WTC11 (cell line): ENCODE data around the gene ANKRD28. TPM values are rescaled to one million over a fixed set of nuclear protein-coding genes. Genes with fewer than 3 reads are reported as not detected.

Experiments used
- ATAC-seq: fragments of 200-7000 bp; cut with Tn5 transposase; 2 replicates; pipeline ENCODE4 v1.10.0; 2021; ENCODE audit warnings: mild to moderate bottlenecking, moderate library complexity
- CTCF ChIA-PET: fragments of 300-600 bp; sonication (Branson Sonifier 250); formaldehyde crosslinking; loops from one replicate; lab custom pipeline; 2021; ENCODE audit warnings: antibody characterized with exemption; lab: Charles Lee
- POLR2A ChIA-PET: fragments of 350-600 bp; sonication (Branson Sonifier 250); formaldehyde crosslinking; loops from one replicate; lab custom pipeline; 2021; ENCODE audit warnings: antibody characterized with exemption; lab: Charles Lee
- DNase-seq: peaks from one replicate; pipeline ENCODE4 v3.0.0; 2021; ENCODE audit warnings: low spot score
- H3K27ac Mint-ChIP-seq: 2 replicates; pipeline ENCODE4 v1.8.0; 2021; ENCODE audit warnings: mixed read lengths
- H3K27me3 Mint-ChIP-seq: 2 replicates; pipeline ENCODE4 v1.8.0; 2021; ENCODE audit warnings: low read depth, mild to moderate bottlenecking, moderate library complexity, mixed read lengths
- H3K36me3 Mint-ChIP-seq: 2 replicates; pipeline ENCODE4 v1.8.0; 2021; ENCODE audit warnings: mixed read lengths
- H3K4me1 Mint-ChIP-seq: 2 replicates; pipeline ENCODE4 v1.8.0; 2022; ENCODE audit warnings: mixed read lengths
- H3K4me3 Mint-ChIP-seq: 2 replicates; pipeline ENCODE4 v1.8.0; 2021; ENCODE audit warnings: mild to moderate bottlenecking, moderate library complexity, mixed read lengths
- H3K9me3 Mint-ChIP-seq: 2 replicates; pipeline ENCODE4 v1.8.0; 2021; ENCODE audit warnings: mixed read lengths
- AR ChIP-seq: fragments of 250-450 bp; sonication (Bioruptor Pico); IDR thresholded peaks from 2 replicates; pipeline ENCODE4 v1.9.0; 2021; ENCODE audit warnings: mild to moderate bottlenecking
- ATF3 ChIP-seq: sonication (generic); formaldehyde crosslinking; conservative IDR thresholded peaks from 2 replicates; pipeline ENCODE4 v1.8.1; 2022; ENCODE audit warnings: mild to moderate bottlenecking, missing genetic modification reagents
- CTCF ChIP-seq: fragments of 200-600 bp; IDR thresholded peaks from 2 replicates; pipeline ENCODE4 v1.8.0; 2022; ENCODE audit warnings: antibody characterized with exemption
- E2F5 ChIP-seq: sonication (generic); formaldehyde crosslinking; IDR thresholded peaks from 2 replicates; pipeline ENCODE4 v1.8.1; 2022; ENCODE audit warnings: mild to moderate bottlenecking, moderate library complexity, missing genetic modification reagents
- ERG ChIP-seq: fragments of 250-450 bp; sonication (Bioruptor Pico); IDR thresholded peaks from 2 replicates; pipeline ENCODE4 v1.8.0; 2021; ENCODE audit warnings: mild to moderate bottlenecking
- ESRRA ChIP-seq: sonication (generic); formaldehyde crosslinking; IDR thresholded peaks from 2 replicates; pipeline ENCODE4 v1.8.1; 2022; ENCODE audit warnings: mild to moderate bottlenecking, missing genetic modification reagents, borderline replicate concordance
- ETV6 ChIP-seq: sonication (generic); formaldehyde crosslinking; IDR thresholded peaks from 2 replicates; pipeline ENCODE4 v1.8.1; 2022; ENCODE audit warnings: mild to moderate bottlenecking, missing genetic modification reagents
- GRHL2 ChIP-seq: fragments of 250-450 bp; sonication (Bioruptor Pico); IDR thresholded peaks from 2 replicates; pipeline ENCODE4 v1.8.0; 2022; ENCODE audit warnings: mild to moderate bottlenecking, moderate library complexity; ENCODE audit not compliant: insufficient replicate concordance, severe bottlenecking
- HMGA2 ChIP-seq: fragments of 250-450 bp; sonication (Bioruptor Pico); IDR thresholded peaks from 2 replicates; pipeline ENCODE4 v1.4.0; 2021; ENCODE audit warnings: mild to moderate bottlenecking, moderate library complexity
- MLX ChIP-seq: sonication (generic); formaldehyde crosslinking; IDR thresholded peaks from 2 replicates; pipeline ENCODE4 v1.8.1; 2023; ENCODE audit warnings: mild to moderate bottlenecking, missing genetic modification reagents, moderate library complexity
- RELA ChIP-seq: sonication (generic); formaldehyde crosslinking; IDR thresholded peaks from 2 replicates; pipeline ENCODE4 v1.8.1; 2022; ENCODE audit warnings: missing genetic modification reagents, mild to moderate bottlenecking, borderline replicate concordance
- SP1 ChIP-seq: sonication (generic); formaldehyde crosslinking; conservative IDR thresholded peaks from 2 replicates; pipeline ENCODE4 v1.8.1; 2022; ENCODE audit warnings: missing genetic modification reagents
- USF1 ChIP-seq: sonication (generic); formaldehyde crosslinking; IDR thresholded peaks from 2 replicates; pipeline ENCODE4 v1.8.0; 2022; ENCODE audit warnings: mild to moderate bottlenecking, missing genetic modification reagents
- USF2 ChIP-seq: sonication (generic); formaldehyde crosslinking; IDR thresholded peaks from 2 replicates; pipeline ENCODE4 v1.8.1; 2023; ENCODE audit warnings: mild to moderate bottlenecking, missing genetic modification reagents, moderate library complexity
- ZMAT4 ChIP-seq: fragments of 250-450 bp; sonication (Bioruptor Pico); IDR thresholded peaks from 2 replicates; pipeline ENCODE4 v1.9.0; 2021; ENCODE audit warnings: mild to moderate bottlenecking
- ZNF121 ChIP-seq: sonication (generic); formaldehyde crosslinking; IDR thresholded peaks from 2 replicates; pipeline ENCODE4 v1.8.0; 2023; ENCODE audit warnings: missing genetic modification reagents
- ZNF317 ChIP-seq: sonication (generic); formaldehyde crosslinking; IDR thresholded peaks from 2 replicates; pipeline ENCODE4 v1.8.1; 2023; ENCODE audit warnings: low read depth, mild to moderate bottlenecking, moderate library complexity, missing genetic modification reagents, borderline replicate concordance
- ZNF512 ChIP-seq: sonication (generic); formaldehyde crosslinking; IDR thresholded peaks from 2 replicates; pipeline ENCODE4 v1.8.1; 2022; ENCODE audit warnings: missing genetic modification reagents, borderline replicate concordance
- total RNA-seq: library from RNA; stranded (reverse); gene quantifications from 3 replicates; pipeline ENCODE4 v1.2.3, GENCODE V29; 2021

The ANKRD28 gene
- total RNA-seq, 1 experiment from 2014 or later, result 51.6 TPM

- H3K9me3 Mint-ChIP-seq, result peaks cover 3% of the 10 kb centered on the region
- ATAC-seq, result peak; percentile 77
- POLR2A ChIA-PET, result no interaction called here
- H3K4me3 Mint-ChIP-seq, result no peak overlapping the region
- H3K36me3 Mint-ChIP-seq, result no peaks in the 10 kb centered on the region
- peaks cover 53% of the 10 kb centered on the region for H3K4me1 Mint-ChIP-seq
- TF ChIP-seq ATF3 (CRISPR knock-in tag) (no peak), ZNF121 (no peak), ZNF317 (CRISPR knock-in tag) (no peak), ZMAT4 (CRISPR knock-in tag) (no peak), USF2 (peak; percentile 57), USF1 (CRISPR knock-in tag) (peak; percentile 50; the same call in 1 of the 2 replicates), GRHL2 (CRISPR knock-in tag) (no peak), ETV6 (no peak)
- TF ChIP-seq, all 79 proteins: peak for 2
- Mint-ChIP-seq H3K27ac (0 out of 2 replicates have a peak overlapping the region, but pooled peaks have one; percentile 2), H3K27me3 (peaks cover 2% of the 10 kb centered on the region; the same call in 1 of the 2 replicates)
- CTCF ChIA-PET, result interaction anchor here (1.0 to 1.6 kb wide), 4 partner anchors 15 to 548 kb away, joined by 3 to 5 read pairs (median 3); no protein-coding TSS in a partner anchor
- peak; percentile 44 for DNase-seq
These were observed 167.8 kb downstream of the ANKRD28 start for GRCh38 chr3:15629860-15630597.

GRCh38 chr3:15628967-15629366, 168.8 kb downstream of the ANKRD28 start:
- CTCF ChIA-PET, result interaction anchor here (1.1 kb wide), 2 partner anchors 183 to 549 kb away, joined by 3 read pairs; no protein-coding TSS in a partner anchor
- H3K27me3 Mint-ChIP-seq, result peaks cover 2% of the 10 kb centered on the region; the same call in 1 of the 2 replicates
- ATAC-seq (no peak), DNase-seq (no peak)
- no peak overlapping the region for H3K27ac Mint-ChIP-seq
- H3K36me3 Mint-ChIP-seq, result no peaks in the 10 kb centered on the region
- H3K4me3 Mint-ChIP-seq, result no peak overlapping the region
- peaks cover 3% of the 10 kb centered on the region for H3K9me3 Mint-ChIP-seq
- peaks cover 42% of the 10 kb centered on the region for H3K4me1 Mint-ChIP-seq
- POLR2A ChIA-PET, result no interaction called here
- TF ChIP-seq ERG (CRISPR knock-in tag), result no peak
- TF ChIP-seq E2F5 (CRISPR knock-in tag), result no peak
- TF ChIP-seq RELA (CRISPR knock-in tag), result no peak
- TF ChIP-seq SP1 (CRISPR knock-in tag), result no peak
- TF ChIP-seq ESRRA (CRISPR knock-in tag), result no peak
- no peak for TF ChIP-seq CTCF
- no peak for TF ChIP-seq MLX (CRISPR knock-in tag)
- no peak for TF ChIP-seq ZMAT4 (CRISPR knock-in tag)
- no peak for TF ChIP-seq AR (CRISPR knock-in tag)
- TF ChIP-seq ZNF512 (CRISPR knock-in tag), result no peak
- TF ChIP-seq ETV6, result no peak
- no peak for TF ChIP-seq HMGA2 (CRISPR knock-in tag)
